Measurements from ENCODE around the gene PPDPF.
"Not testable (repeated sequence)": the region's sequence is repeated elsewhere in the genome, so short reads cannot be mapped to it uniquely, and the experiment has no call there.

The PPDPF gene

GRCh38 chr20:63567386-63568169 is 47.0 kb downstream of the PPDPF start:
- DNase-seq (ENCODE audit: low read depth), result no peak
- H3K4me3 ChIP-seq (ENCODE audit: low read length), result no peak overlapping the region

GRCh38 chr20:63568170-63568981 is 47.8 kb downstream of the PPDPF start:
- TF ChIP-seq CTCF (conservative IDR thresholded peaks at IDR 0.05; ENCODE audit: low read depth, low read length), result no peak
- no peak overlapping the region for H3K4me3 ChIP-seq (ENCODE audit: low read length)
- DNase-seq (ENCODE audit: low read depth), result no peak

More at GRCh38 chr20:63567386-63568169, 47.0 kb downstream of the PPDPF start:
- no peak for TF ChIP-seq CTCF (conservative IDR thresholded peaks at IDR 0.05; ENCODE audit: low read depth, low read length)

GRCh38 chr20:63568986-63569949 is 48.7 kb downstream of the PPDPF start:
- TF ChIP-seq CTCF (conservative IDR thresholded peaks at IDR 0.05; ENCODE audit: low read depth, low read length), result no peak
- H3K4me3 ChIP-seq (ENCODE audit: low read length), result no peak overlapping the region
- no peak for DNase-seq (ENCODE audit: low read depth)

- DNase-seq (ENCODE audit: low read depth), result no peak
- no peak overlapping the region for H3K4me3 ChIP-seq (ENCODE audit: low read length)
- no peak for TF ChIP-seq CTCF (conservative IDR thresholded peaks at IDR 0.05; ENCODE audit: low read depth, low read length)
Measured at GRCh38 chr20:63570281-63571086, 49.9 kb downstream of the PPDPF start.

GRCh38 chr20:63571087-63571478 is 50.5 kb downstream of the PPDPF start:
- not testable (repeated sequence) for DNase-seq (ENCODE audit: low read depth)

More at GRCh38 chr20:63571087-63571478, 50.5 kb downstream of the PPDPF start:
- not testable (repeated sequence) for H3K4me3 ChIP-seq (ENCODE audit: low read length)

All from retinal pigment epithelial cell (primary cell).